HepG2 (cell line): ENCODE data around the gene UXS1. TPM values are rescaled to one million over a fixed set of nuclear protein-coding genes. Genes with fewer than 3 reads are reported as not detected.

Experiments
- CHCHD3 ChIP-seq: sonication (generic); formaldehyde crosslinking; IDR thresholded peaks from 2 replicates; pipeline ENCODE4 v1.8.0; 2022; ENCODE audit warnings: mild to moderate bottlenecking, missing genetic modification reagents, moderate library complexity
- FOXC1 ChIP-seq: sonication (generic); formaldehyde crosslinking; IDR thresholded peaks from 2 replicates; pipeline ENCODE4 v1.8.0; 2022; ENCODE audit warnings: mild to moderate bottlenecking, missing genetic modification reagents, borderline replicate concordance
- FOXM1 ChIP-seq: sonication (generic); formaldehyde crosslinking; IDR thresholded peaks from 2 replicates; pipeline ENCODE4 v1.5.0; 2020; ENCODE audit warnings: missing genetic modification reagents
- FOXP1 ChIP-seq, 2 experiments: fragments of 450-650 bp in 1 of 2; IDR thresholded peaks; 2 replicates each; pipeline ENCODE4 v1.6.1; 2017 to 2018; ENCODE audit warnings: antibody characterized with exemption in 1 of 2
- PITX1 ChIP-seq: sonication (generic); formaldehyde crosslinking; IDR thresholded peaks from 2 replicates; pipeline ENCODE4 v1.5.1; 2020; ENCODE audit warnings: mild to moderate bottlenecking, missing genetic modification reagents
- REL ChIP-seq: sonication (generic); formaldehyde crosslinking; conservative IDR thresholded peaks from 2 replicates; pipeline ENCODE4 v1.8.0; 2022; ENCODE audit warnings: mild to moderate bottlenecking, missing genetic modification reagents, moderate library complexity
- SALL1 ChIP-seq: sonication (generic); formaldehyde crosslinking; IDR thresholded peaks from 2 replicates; pipeline ENCODE4 v1.8.0; 2022; ENCODE audit warnings: mild to moderate bottlenecking, missing genetic modification reagents
- SRSF9 ChIP-seq: fragments of 200-400 bp; formaldehyde crosslinking; IDR thresholded peaks from 2 replicates; pipeline ENCODE4 v1.6.1; 2018; ENCODE audit warnings: borderline replicate concordance, mild to moderate bottlenecking, low read depth, low read length; ENCODE audit not compliant: insufficient read depth, poor library complexity, severe bottlenecking
- TBX2 ChIP-seq: sonication (generic); formaldehyde crosslinking; IDR thresholded peaks from 2 replicates; pipeline ENCODE4 v1.5.0; 2020; ENCODE audit warnings: missing genetic modification reagents, mild to moderate bottlenecking, borderline replicate concordance
- TOE1 ChIP-seq: sonication (generic); formaldehyde crosslinking; IDR thresholded peaks from 2 replicates; pipeline ENCODE4 v1.4.0; 2020; ENCODE audit warnings: mild to moderate bottlenecking, missing genetic modification reagents
- ZNF224 ChIP-seq: sonication (generic); formaldehyde crosslinking; IDR thresholded peaks from 2 replicates; pipeline ENCODE4 v1.5.0; 2020; ENCODE audit warnings: mild to moderate bottlenecking, missing genetic modification reagents
- ZNF496 ChIP-seq: sonication (generic); formaldehyde crosslinking; IDR thresholded peaks from 2 replicates; pipeline ENCODE4 v1.8.1; 2023; ENCODE audit warnings: mild to moderate bottlenecking, moderate library complexity, missing genetic modification reagents; ENCODE audit not compliant: insufficient replicate concordance
- ZNF678 ChIP-seq: sonication (generic); formaldehyde crosslinking; IDR thresholded peaks from 2 replicates; pipeline ENCODE4 v1.4.0; 2020; ENCODE audit warnings: mild to moderate bottlenecking, missing genetic modification reagents
- polyA plus RNA-seq, 8 experiments: library from polyadenylated mRNA; depleted of rRNA in 3 of 8; stranded (reverse) in 7 of 8; unstranded in 1 of 8; fragments of >200 nt; fragmentation: Illumina TruSeq in 4 of 8; extraction: Trizol in 4 of 8; gene quantifications; 2 replicates each; pipeline versions ENCODE4 v1.2.1 to v1.2.3, GENCODE V29; 2011 to 2016; ENCODE audit warnings: low read depth in 4 of 8, missing spikeins in 1 of 8, mixed read lengths in 1 of 8; ENCODE audit not compliant: insufficient read depth in 1 of 8
- total RNA-seq, 5 experiments: library from RNA; depleted of rRNA; stranded (reverse); fragments of >200 nt; fragmentation: Illumina TruSeq; extraction: Trizol; gene quantifications; 2 replicates each; pipeline ENCODE4 v1.2.3, GENCODE V29; 2016; ENCODE audit warnings: low read depth in 1 of 5
- TF ChIP-seq, protein P1 (sequence below): sonication (generic); formaldehyde crosslinking; IDR thresholded peaks from 2 replicates; pipeline ENCODE4 v1.4.0; 2020; ENCODE audit warnings: low read depth, mild to moderate bottlenecking, missing genetic modification reagents
- TF ChIP-seq, protein P2 (sequence below): sonication (generic); formaldehyde crosslinking; IDR thresholded peaks from 2 replicates; pipeline ENCODE4 v1.4.0; 2020; ENCODE audit warnings: missing genetic modification reagents
- TF ChIP-seq, protein P3 (sequence below): sonication (generic); formaldehyde crosslinking; IDR thresholded peaks from 2 replicates; pipeline ENCODE4 v1.5.0; 2020; ENCODE audit warnings: mild to moderate bottlenecking, missing genetic modification reagents, moderate library complexity
- TF ChIP-seq, protein P4 (sequence below): sonication (generic); formaldehyde crosslinking; IDR thresholded peaks from 2 replicates; pipeline ENCODE4 v1.4.0; 2020; ENCODE audit warnings: missing genetic modification reagents, borderline replicate concordance

Gene UXS1
- total and polyA plus RNA-seq, 2 of the 13 experiments (the other 11 are each of a cell fraction or from before 2014, with no cell fraction given), result 53.3 to 110 TPM

DNA sequence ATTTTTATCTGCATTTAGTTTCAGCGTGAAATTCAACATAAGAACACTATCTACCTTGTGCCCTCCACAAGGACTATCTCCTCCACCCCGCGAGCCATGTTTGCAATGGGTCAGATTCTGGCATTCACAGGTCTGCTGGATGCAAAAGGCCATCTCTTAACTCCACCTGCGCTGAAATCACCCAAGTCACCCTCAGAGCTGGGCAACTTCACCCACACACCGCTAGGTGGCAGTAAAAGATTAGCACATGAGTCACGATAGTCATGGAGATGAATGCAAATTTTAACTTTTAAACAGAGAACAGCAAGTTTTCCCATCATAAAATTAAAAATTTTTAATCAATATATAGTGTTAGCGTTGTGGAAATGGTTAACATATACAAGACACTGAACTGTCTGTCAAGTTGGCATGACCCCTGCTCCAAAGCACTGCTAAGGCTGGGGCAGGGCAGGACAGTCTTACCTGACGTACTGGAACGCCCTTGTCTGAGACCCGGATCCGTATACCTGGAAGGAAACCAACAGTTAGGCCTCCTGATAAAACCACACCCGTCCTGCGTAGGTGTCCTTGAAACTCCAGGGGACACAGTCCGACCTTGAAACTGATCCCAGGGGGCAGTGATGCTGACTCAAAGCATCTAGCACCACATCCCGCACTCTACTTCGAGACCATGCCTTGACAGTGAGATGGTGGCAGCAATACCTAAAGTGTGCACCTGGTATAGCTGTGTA, 89.6 kb downstream of the UXS1 start (continued):
- 0 out of 2 replicates have a peak, but pooled peaks have one; percentile 23 for TF ChIP-seq PITX1 (CRISPR knock-in tag)
- no peak for TF ChIP-seq CHCHD3 (CRISPR knock-in tag)
- TF ChIP-seq, protein P1, sequence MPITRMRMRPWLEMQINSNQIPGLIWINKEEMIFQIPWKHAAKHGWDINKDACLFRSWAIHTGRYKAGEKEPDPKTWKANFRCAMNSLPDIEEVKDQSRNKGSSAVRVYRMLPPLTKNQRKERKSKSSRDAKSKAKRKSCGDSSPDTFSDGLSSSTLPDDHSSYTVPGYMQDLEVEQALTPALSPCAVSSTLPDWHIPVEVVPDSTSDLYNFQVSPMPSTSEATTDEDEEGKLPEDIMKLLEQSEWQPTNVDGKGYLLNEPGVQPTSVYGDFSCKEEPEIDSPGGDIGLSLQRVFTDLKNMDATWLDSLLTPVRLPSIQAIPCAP (CRISPR knock-in tag), result no peak
- TF ChIP-seq, protein P2, sequence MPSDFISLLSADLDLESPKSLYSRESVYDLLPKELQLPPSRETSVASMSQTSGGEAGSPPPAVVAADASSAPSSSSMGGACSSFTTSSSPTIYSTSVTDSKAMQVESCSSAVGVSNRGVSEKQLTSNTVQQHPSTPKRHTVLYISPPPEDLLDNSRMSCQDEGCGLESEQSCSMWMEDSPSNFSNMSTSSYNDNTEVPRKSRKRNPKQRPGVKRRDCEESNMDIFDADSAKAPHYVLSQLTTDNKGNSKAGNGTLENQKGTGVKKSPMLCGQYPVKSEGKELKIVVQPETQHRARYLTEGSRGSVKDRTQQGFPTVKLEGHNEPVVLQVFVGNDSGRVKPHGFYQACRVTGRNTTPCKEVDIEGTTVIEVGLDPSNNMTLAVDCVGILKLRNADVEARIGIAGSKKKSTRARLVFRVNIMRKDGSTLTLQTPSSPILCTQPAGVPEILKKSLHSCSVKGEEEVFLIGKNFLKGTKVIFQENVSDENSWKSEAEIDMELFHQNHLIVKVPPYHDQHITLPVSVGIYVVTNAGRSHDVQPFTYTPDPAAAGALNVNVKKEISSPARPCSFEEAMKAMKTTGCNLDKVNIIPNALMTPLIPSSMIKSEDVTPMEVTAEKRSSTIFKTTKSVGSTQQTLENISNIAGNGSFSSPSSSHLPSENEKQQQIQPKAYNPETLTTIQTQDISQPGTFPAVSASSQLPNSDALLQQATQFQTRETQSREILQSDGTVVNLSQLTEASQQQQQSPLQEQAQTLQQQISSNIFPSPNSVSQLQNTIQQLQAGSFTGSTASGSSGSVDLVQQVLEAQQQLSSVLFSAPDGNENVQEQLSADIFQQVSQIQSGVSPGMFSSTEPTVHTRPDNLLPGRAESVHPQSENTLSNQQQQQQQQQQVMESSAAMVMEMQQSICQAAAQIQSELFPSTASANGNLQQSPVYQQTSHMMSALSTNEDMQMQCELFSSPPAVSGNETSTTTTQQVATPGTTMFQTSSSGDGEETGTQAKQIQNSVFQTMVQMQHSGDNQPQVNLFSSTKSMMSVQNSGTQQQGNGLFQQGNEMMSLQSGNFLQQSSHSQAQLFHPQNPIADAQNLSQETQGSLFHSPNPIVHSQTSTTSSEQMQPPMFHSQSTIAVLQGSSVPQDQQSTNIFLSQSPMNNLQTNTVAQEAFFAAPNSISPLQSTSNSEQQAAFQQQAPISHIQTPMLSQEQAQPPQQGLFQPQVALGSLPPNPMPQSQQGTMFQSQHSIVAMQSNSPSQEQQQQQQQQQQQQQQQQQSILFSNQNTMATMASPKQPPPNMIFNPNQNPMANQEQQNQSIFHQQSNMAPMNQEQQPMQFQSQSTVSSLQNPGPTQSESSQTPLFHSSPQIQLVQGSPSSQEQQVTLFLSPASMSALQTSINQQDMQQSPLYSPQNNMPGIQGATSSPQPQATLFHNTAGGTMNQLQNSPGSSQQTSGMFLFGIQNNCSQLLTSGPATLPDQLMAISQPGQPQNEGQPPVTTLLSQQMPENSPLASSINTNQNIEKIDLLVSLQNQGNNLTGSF (CRISPR knock-in tag), result no peak
- TF ChIP-seq SALL1 (CRISPR knock-in tag), result peak; percentile 14; the same call in 1 of the 2 replicates
- TF ChIP-seq FOXM1 (CRISPR knock-in tag), result no peak
- no peak for TF ChIP-seq TBX2
- 0 out of 2 replicates have a peak, but pooled peaks have one; percentile 14 for TF ChIP-seq FOXC1 (CRISPR knock-in tag)
- no peak for TF ChIP-seq TOE1 (CRISPR knock-in tag)
- TF ChIP-seq, protein P3, sequence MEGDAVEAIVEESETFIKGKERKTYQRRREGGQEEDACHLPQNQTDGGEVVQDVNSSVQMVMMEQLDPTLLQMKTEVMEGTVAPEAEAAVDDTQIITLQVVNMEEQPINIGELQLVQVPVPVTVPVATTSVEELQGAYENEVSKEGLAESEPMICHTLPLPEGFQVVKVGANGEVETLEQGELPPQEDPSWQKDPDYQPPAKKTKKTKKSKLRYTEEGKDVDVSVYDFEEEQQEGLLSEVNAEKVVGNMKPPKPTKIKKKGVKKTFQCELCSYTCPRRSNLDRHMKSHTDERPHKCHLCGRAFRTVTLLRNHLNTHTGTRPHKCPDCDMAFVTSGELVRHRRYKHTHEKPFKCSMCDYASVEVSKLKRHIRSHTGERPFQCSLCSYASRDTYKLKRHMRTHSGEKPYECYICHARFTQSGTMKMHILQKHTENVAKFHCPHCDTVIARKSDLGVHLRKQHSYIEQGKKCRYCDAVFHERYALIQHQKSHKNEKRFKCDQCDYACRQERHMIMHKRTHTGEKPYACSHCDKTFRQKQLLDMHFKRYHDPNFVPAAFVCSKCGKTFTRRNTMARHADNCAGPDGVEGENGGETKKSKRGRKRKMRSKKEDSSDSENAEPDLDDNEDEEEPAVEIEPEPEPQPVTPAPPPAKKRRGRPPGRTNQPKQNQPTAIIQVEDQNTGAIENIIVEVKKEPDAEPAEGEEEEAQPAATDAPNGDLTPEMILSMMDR (CRISPR knock-in tag), result peak; percentile 95
- TF ChIP-seq, protein P4, sequence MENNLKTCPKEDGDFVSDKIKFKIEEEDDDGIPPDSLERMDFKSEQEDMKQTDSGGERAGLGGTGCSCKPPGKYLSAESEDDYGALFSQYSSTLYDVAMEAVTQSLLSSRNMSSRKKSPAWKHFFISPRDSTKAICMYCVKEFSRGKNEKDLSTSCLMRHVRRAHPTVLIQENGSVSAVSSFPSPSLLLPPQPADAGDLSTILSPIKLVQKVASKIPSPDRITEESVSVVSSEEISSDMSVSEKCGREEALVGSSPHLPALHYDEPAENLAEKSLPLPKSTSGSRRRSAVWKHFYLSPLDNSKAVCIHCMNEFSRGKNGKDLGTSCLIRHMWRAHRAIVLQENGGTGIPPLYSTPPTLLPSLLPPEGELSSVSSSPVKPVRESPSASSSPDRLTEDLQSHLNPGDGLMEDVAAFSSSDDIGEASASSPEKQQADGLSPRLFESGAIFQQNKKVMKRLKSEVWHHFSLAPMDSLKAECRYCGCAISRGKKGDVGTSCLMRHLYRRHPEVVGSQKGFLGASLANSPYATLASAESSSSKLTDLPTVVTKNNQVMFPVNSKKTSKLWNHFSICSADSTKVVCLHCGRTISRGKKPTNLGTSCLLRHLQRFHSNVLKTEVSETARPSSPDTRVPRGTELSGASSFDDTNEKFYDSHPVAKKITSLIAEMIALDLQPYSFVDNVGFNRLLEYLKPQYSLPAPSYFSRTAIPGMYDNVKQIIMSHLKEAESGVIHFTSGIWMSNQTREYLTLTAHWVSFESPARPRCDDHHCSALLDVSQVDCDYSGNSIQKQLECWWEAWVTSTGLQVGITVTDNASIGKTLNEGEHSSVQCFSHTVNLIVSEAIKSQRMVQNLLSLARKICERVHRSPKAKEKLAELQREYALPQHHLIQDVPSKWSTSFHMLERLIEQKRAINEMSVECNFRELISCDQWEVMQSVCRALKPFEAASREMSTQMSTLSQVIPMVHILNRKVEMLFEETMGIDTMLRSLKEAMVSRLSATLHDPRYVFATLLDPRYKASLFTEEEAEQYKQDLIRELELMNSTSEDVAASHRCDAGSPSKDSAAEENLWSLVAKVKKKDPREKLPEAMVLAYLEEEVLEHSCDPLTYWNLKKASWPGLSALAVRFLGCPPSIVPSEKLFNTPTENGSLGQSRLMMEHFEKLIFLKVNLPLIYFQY, result no peak
- no peak for TF ChIP-seq REL (CRISPR knock-in tag)
- no peak for TF ChIP-seq FOXP1 (IDR thresholded peaks at IDR 0.05)
- no peak for TF ChIP-seq FOXP1 (CRISPR knock-in tag; IDR thresholded peaks at IDR 0.05)
- no peak for TF ChIP-seq ZNF678 (CRISPR knock-in tag)
- TF ChIP-seq ZNF496 (CRISPR knock-in tag), result no peak
- TF ChIP-seq ZNF224 (CRISPR knock-in tag), result no peak
- no peak for TF ChIP-seq SRSF9
